IMR-90 (cell line): ENCODE results near the gene BTBD17.

Source experiments
- NFE2L2 ChIP-seq: fragments of 150-350 bp; IDR thresholded peaks from 2 replicates; pipeline ENCODE4 v1.6.1; 2016; ENCODE audit warnings: low read depth, mild to moderate bottlenecking, low read length
- TF ChIP-seq, protein P1 (sequence below): conservative IDR thresholded peaks from 2 replicates; pipeline ENCODE4 v1.5.1; 2012; ENCODE audit warnings: mild to moderate bottlenecking, low read depth, low read length, improper control_type of control experiment

DNA sequence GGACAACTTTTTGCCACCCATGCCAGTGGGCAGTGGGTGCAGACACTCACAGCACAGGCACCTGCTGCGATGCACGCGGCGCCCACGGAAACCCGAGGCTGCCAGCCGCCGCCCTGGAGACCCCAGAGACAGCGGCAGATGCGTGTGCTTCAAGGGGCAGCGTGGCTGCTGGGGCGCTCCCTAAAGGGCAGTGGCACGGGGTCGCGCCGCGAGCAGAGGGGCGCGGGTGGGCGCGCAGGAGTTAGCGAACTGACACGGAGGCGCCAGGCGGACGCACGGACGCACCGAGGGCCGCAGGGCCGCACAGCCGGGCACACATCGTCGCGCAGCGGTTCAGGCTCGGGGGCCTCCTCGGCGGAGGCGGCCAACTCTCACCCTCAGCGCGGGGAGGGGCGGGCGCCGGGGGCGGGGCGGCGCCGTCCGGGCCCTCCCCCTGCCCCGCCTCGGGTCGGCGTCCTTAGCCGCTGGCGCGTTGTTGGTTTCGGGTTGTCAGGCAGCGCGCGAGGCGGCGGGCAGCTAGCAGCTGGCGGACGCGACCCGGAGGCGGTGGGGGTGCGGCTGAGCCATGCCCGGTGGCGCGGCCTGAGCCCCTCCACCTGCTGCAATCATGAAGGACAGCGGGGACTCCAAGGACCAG is 35.8 kb downstream of the BTBD17 start, which contains the start of gene KIF19:
- no peak for TF ChIP-seq NFE2L2
- TF ChIP-seq, protein P1, sequence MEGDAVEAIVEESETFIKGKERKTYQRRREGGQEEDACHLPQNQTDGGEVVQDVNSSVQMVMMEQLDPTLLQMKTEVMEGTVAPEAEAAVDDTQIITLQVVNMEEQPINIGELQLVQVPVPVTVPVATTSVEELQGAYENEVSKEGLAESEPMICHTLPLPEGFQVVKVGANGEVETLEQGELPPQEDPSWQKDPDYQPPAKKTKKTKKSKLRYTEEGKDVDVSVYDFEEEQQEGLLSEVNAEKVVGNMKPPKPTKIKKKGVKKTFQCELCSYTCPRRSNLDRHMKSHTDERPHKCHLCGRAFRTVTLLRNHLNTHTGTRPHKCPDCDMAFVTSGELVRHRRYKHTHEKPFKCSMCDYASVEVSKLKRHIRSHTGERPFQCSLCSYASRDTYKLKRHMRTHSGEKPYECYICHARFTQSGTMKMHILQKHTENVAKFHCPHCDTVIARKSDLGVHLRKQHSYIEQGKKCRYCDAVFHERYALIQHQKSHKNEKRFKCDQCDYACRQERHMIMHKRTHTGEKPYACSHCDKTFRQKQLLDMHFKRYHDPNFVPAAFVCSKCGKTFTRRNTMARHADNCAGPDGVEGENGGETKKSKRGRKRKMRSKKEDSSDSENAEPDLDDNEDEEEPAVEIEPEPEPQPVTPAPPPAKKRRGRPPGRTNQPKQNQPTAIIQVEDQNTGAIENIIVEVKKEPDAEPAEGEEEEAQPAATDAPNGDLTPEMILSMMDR, result no peak
